ENCODE results near the gene ZFAND2A.

GRCh38 chr7:1209097-1209496 lies 49.1 kb upstream of the ZFAND2A start:
- TF ChIP-seq EGR1 (IDR thresholded peaks at IDR 0.05; ENCODE audit: low read depth) (no peak), CTCF (IDR thresholded peaks at IDR 0.05 in 2 of 3, conservative IDR thresholded peaks at IDR 0.05 in 1 of 3; ENCODE audit: borderline replicate concordance in 1 of 3, insufficient read depth in 1 of 3, low read depth in 2 of 3, low read length in 2 of 3) (no peak), CEBPB (IDR thresholded peaks at IDR 0.05; ENCODE audit: low read depth) (no peak), TCF7L2 (IDR thresholded peaks at IDR 0.05; ENCODE audit: borderline replicate concordance, extremely low read depth, insufficient read depth, insufficient read length) (no peak), POLR2A (IDR thresholded peaks at IDR 0.05; ENCODE audit: borderline replicate concordance, extremely low read depth, insufficient read depth, insufficient read length) (no peak), POLR2AphosphoS5 (IDR thresholded peaks at IDR 0.05; ENCODE audit: low read depth, low read length) (no peak), JUND (IDR thresholded peaks at IDR 0.05) (no peak), SRF (IDR thresholded peaks at IDR 0.05; ENCODE audit: low read depth) (no peak), RAD21 (IDR thresholded peaks at IDR 0.05; ENCODE audit: low read depth) (no peak), EZH2 (IDR thresholded peaks at IDR 0.05) (no peak), REST (IDR thresholded peaks at IDR 0.05; ENCODE audit: low read depth) (no peak)

Measured in HCT116 (cell line).